ENCODE measurements around the gene LYZ.
A peak's percentile ranks its signal among the peaks of the same experiment; 100 is the strongest.

The LYZ gene

GRCh38 chr12:69339999-69340398, 8.2 kb upstream of the LYZ start:
- DNase-seq (ENCODE audit: low read depth) = no peak
- no peak for TF ChIP-seq CTCF (IDR thresholded peaks at IDR 0.05; ENCODE audit: control insufficient read depth, extremely low read depth, insufficient read depth)
- H3K4me3 ChIP-seq (ENCODE audit: low read depth, low read length) = no peak overlapping the region

GRCh38 chr12:69341328-69341727, 6.9 kb upstream of the LYZ start:
- TF ChIP-seq CTCF (IDR thresholded peaks at IDR 0.05; ENCODE audit: control insufficient read depth, extremely low read depth, insufficient read depth) = no peak
- no peak for DNase-seq (ENCODE audit: low read depth)

GRCh38 chr12:69342421-69342820, 5.8 kb upstream of the LYZ start:
- no peak for DNase-seq (ENCODE audit: low read depth)
- no peak for TF ChIP-seq CTCF (IDR thresholded peaks at IDR 0.05; ENCODE audit: control insufficient read depth, extremely low read depth, insufficient read depth)
- H3K4me3 ChIP-seq (ENCODE audit: low read depth, low read length) = no peak overlapping the region

More at GRCh38 chr12:69341328-69341727, 6.9 kb upstream of the LYZ start:
- H3K4me3 ChIP-seq (ENCODE audit: low read depth, low read length) = no peak overlapping the region

- DNase-seq (ENCODE audit: low read depth) = no peak
- TF ChIP-seq CTCF (IDR thresholded peaks at IDR 0.05; ENCODE audit: control insufficient read depth, extremely low read depth, insufficient read depth) = no peak
- no peak overlapping the region for H3K4me3 ChIP-seq (ENCODE audit: low read depth, low read length)
These were observed 4.8 kb upstream of the LYZ start for GRCh38 chr12:69343357-69343756.

GRCh38 chr12:69343885-69344612, 4.1 kb upstream of the LYZ start:
- TF ChIP-seq CTCF (IDR thresholded peaks at IDR 0.05; ENCODE audit: control insufficient read depth, extremely low read depth, insufficient read depth) = no peak
- no peak for DNase-seq (ENCODE audit: low read depth)
- no peak overlapping the region for H3K4me3 ChIP-seq (ENCODE audit: low read depth, low read length)

GRCh38 chr12:69345077-69345476, 3.1 kb upstream of the LYZ start:
- DNase-seq (ENCODE audit: low read depth) = no peak
- TF ChIP-seq CTCF (IDR thresholded peaks at IDR 0.05; ENCODE audit: control insufficient read depth, extremely low read depth, insufficient read depth) = no peak
- H3K4me3 ChIP-seq (ENCODE audit: low read depth, low read length) = no peak overlapping the region

GRCh38 chr12:69345742-69346141, 2.4 kb upstream of the LYZ start:
- DNase-seq (ENCODE audit: low read depth) = peak; percentile 66
- no peak overlapping the region for H3K4me3 ChIP-seq (ENCODE audit: low read depth, low read length)
- TF ChIP-seq CTCF (IDR thresholded peaks at IDR 0.05; ENCODE audit: control insufficient read depth, extremely low read depth, insufficient read depth) = no peak

Measured in LNCaP clone FGC (cell line).